Stimulated activated CD8-positive, alpha-beta memory T cell treated with anti-CD3 and anti-CD28 coated beads, Interleukin-7, amount 100 ng/mL, for 1 hour (primary cell): Measurements from ENCODE around the gene METTL9.
"Not testable (repeated sequence)": the region's sequence is repeated elsewhere in the genome, so short reads cannot be mapped to it uniquely, and the experiment has no call there.

Experiments used
- DNase-seq, 2 donors: peaks; one replicate each; pipeline ENCODE4 v3.0.0-alpha.2; 2020; ENCODE audit warnings: low read depth in 2 of 2

Gene METTL9

DNA sequence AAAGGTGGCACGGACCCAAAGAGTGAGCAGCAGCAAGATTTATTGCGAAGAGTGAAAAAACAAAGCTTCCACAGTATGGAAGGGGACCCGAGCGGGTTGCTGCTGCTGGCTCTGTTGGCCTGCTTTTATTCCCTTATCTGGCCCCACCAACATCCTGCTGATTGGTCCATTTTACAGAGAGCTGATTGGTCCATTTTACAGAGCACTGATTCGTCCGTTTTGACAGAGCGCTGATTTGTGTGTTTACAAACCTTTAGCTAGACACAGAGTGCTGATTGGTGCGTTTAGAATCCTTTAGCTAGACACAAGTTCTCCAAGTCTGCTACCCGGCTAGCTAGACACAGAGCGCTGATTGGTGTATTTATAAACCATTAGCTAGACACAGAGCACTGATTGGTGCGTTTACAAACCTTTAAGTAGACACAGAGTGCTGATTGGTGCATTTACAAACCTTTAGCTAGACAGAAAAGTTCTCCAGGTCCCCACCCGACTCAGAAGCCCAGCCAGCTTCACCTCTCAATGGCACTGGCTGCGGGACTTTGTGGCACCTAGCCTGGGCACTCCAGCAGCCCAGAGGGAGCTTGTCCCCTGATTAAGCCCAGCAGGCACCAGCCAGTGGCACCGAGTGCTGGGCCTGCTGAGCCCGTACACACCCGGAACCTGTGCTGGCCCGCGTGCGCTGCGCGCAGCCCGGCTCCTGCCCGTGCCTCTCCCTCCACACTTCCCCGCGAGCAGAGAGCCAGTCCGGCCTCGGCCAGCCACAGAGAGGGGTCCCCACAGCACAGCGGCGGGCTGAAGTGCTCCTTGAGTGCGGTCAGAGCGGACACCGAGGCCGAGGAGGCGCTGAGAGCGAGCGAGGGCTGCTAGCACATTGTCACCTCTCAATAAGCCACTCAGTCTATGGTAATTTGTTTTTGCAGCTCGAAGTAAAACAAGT, 37.9 kb downstream of the METTL9 start:
- no peak for DNase-seq

- no peak for DNase-seq
Measured at GRCh38 chr16:21638573-21638975, 39.2 kb downstream of the METTL9 start.

GRCh38 chr16:21639493-21639892, 40.1 kb downstream of the METTL9 start:
- DNase-seq = no peak

- DNase-seq = no peak
Measured at GRCh38 chr16:21641916-21642315, 42.5 kb downstream of the METTL9 start.

DNA sequence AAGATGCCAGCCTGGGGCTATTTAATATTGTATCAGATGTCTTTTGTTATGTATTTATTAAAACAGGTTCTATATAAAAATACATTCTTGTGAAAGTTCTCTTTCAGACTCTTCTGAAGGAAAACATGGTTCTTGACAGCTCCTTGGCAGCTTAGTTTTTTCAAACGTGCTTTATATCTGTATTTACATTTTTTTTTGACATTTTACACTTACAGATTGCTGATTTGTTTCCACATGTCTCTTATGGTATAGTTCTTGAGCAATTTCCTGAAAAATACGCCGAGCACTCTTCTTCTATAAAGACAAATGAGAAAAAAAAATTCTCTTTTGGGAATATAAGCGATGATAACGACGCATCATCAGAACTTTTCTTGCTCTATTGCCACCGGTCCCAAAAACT, 43.5 kb downstream of the METTL9 start:
- no peak for DNase-seq

DNA sequence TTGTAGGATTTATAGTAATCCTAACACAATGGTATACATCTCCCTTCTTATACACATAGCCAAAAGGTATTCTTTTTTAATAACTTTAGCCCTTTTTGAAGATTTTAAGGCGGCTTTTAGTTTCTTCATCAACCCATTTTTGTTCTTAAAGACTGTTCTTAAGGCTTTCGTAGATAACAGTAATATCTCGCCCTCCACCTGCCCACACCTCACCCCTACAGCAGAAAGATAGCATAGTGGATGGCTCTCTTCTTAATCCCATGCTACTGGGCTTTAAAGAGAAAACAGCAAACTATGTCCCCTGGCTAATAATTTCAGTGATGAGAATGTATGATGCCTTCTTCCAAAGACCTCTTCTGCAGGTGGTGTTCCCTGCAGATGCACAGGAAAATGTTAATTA, 44.4 kb downstream of the METTL9 start:
- no peak for DNase-seq

GRCh38 chr16:21644674-21645073, 45.3 kb downstream of the METTL9 start:
- DNase-seq = no peak

DNA sequence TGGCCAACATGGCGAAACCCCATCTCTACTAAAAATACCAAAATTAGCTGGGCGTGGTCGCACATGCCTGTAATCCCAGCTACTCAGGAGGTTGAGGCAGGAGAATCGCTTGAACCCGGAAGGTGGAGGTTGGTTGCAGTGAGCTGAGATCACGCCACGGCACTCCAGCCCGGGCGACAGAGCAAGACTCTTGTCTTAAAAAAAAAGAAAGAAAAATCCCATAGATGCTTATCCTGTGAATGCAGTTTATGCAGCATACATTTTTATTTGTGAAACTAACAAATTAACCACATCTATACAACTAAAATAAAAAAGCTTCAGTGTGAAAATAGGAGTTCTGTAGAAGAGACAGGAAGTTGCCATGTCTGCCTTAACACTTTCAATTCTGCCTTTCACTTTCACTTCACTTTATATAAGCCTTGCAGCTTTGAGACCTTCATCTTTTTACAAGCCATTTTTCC, 45.9 kb downstream of the METTL9 start:
- no peak for DNase-seq

DNA sequence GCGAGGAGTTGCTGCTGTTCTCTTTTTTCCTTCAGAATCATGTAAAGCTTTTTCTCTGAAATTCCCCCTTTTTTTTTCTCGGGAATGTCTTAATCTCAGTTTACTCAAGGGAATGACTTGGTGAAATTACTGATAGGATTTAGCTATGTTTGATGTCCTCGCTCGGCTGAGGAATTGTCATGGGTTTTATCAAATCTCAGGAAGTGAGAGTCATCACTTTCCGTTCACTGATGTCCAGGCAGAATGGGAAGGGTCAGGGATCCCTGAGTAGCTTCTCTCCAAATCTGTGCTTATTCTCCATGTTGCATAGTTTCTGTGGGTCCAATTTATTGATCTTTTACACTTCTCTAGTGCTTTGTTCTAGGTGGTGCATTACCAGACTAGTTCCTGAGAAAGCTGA, 46.7 kb downstream of the METTL9 start:
- DNase-seq = no peak

DNA sequence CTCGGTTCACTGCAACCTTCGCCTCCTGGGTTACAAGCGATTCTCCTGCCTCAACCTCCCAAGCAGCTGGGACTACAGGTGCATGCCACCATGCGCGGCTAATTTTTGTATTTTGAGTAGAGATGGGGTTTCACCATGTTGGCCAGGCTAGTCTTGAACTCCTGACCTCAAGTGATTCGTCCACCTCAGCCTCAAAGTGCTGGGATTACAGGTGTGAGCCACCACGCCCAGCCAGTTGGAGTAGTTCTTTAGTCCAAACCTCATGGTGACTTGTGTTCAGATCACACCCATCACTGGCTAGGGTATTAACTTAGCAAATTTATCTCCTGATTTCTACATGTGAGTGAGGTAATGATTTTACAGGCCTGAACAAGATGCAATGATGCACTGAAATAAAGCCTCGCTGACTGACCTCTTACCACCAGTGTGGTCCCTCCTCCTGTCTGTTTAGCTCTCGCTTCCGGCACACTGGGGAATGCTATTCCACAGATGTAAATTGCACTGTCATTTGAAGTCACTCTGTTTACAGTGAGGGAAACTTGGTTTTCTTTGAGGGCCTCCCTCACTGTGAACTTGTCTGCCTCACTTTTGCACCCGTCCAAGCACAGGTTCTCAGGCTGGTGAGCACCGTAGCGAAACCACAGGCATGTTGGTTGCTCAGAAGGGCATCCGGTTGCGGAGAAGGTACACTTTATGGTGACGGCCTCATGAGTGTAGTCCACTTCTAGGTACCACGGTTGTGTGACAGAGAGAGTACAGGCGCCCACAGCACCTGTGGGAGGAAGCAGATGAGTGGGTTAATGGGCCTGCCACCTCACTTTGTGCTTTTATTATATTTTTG, 47.6 kb downstream of the METTL9 start:
- peak; percentile 42 to 53 for DNase-seq

GRCh38 chr16:21647562-21648164, 48.3 kb downstream of the METTL9 start:
- no peak for DNase-seq

GRCh38 chr16:21649826-21650406, 50.5 kb downstream of the METTL9 start:
- not testable (repeated sequence) for DNase-seq

GRCh38 chr16:21650521-21650920, 51.1 kb downstream of the METTL9 start:
- DNase-seq = no peak

GRCh38 chr16:21651515-21651914, 52.1 kb downstream of the METTL9 start:
- no peak for DNase-seq

DNA sequence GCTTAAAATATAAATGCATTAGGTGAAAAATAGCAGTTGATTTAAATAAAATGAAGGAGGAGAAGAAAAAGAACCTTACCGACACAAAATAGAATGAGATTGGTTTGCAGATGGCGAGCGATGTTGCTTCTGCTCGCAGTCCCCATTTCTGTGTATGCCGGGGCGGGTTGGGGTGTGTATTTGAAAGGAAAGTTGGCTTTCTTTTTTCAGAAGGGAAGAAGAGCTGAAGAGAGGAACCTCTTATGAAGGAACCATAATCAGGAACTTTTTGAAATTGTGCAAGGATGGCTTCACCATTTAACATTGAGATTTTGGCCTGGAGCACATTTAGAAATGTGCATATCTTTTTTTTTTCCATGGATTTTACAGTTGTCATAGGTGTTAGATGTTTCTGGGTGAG, 53.1 kb downstream of the METTL9 start, which contains the start of gene IGSF6:
Gene IGSF6 (minus strand): TSS at position 156 of the 400 bp plus-strand sequence. CDS start 10 bp downstream, at position 146.
- no peak for DNase-seq

GRCh38 chr16:21653571-21653970, 54.2 kb downstream of the METTL9 start:
- DNase-seq = no peak

- no peak for DNase-seq
Measured at GRCh38 chr16:21654466-21654865, 55.1 kb downstream of the METTL9 start.

GRCh38 chr16:21654881-21655280, 55.5 kb downstream of the METTL9 start:
- no peak for DNase-seq

DNA sequence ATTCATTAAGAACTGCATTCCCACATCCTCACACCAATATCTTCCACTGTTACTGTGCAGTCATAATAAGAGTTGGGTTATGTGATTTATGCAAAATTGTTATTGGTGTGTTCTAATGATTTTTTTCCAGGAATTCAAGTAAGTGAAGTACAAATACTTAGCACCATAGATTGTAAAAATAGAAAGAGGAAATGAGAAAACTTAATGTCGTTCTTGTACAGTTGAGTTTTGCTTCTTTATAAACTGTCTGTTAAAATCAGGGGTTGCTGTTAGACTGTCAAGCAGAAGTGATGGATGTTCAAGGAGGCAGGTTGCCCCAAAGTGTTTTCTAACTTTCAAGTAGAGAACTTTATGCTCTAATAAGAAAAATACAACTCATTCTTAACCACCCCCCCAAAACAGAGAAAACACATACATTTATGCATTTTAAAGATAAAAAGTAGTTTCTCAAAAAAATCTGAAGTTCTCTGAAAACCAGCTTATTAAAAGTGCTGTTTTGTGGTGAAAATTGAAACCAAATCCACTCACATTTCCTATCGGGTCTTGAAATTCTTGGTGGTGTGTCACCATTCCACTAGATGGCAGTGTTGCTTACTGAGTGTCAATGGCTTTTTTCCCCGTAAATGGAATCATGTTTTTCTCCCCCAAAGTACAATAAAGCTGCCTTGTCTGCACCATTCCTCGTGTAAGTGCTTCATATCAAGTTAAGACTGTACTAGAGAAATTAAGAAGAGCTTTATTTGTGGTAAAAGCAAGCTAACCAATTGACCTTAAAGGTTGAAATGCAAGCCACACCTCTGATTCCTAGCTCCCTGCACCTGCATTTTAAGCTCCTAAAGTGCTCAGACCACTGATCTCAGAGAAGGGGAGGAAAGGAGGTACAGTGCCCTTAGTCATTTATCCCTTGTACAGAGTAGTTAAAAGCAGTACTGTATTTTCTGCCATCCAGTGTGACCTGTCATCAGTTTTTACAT, 57.7 kb downstream of the METTL9 start:
- DNase-seq = no peak

DNA sequence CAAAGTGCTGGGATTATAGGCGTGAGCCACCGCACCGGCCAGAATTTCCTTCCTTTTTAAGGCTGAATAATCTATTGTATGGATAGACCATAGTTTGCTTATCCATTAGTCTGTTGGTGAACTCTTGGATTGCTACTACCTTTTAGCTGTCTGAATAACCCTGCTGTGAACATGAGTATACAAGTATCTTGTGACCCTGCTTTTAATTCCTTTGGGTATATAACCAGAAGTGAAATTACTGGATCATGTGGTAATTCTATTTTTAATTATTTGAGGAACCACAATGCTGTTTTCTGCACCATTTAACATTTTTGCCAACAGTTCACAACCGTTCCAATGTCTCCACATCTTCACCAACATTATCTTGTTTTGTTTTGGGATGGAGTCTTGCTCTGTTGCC, 59.7 kb downstream of the METTL9 start:
- DNase-seq = no peak
